Brain microvascular endothelial cell (primary cell): Measurements from ENCODE around the gene SPEM2.

Source experiments
- DNase-seq: peaks from one replicate; pipeline ENCODE4 v3.0.0-alpha.2; 2020
- H3K27ac ChIP-seq: fragments of 250-450 bp; sonication (Bioruptor Pico); 2 replicates; pipeline ENCODE4 v1.5.1; 2020; ENCODE audit warnings: mild to moderate bottlenecking, moderate library complexity
- H3K27me3 ChIP-seq: fragments of 250-450 bp; sonication (Bioruptor Pico); replicated peaks from 2 replicates; pipeline ENCODE4 v1.5.1; 2020; ENCODE audit warnings: mild to moderate bottlenecking
- H3K36me3 ChIP-seq: fragments of 250-450 bp; sonication (Bioruptor Pico); replicated peaks from 2 replicates; pipeline ENCODE4 v1.5.1; 2020; ENCODE audit warnings: mild to moderate bottlenecking
- H3K4me3 ChIP-seq: 2 replicates; pipeline ENCODE4 v1.5.1; 2011; ENCODE audit warnings: low read depth, mild to moderate bottlenecking, control low read depth, low read length, moderate library complexity
- in situ Hi-C: cut with HindIII; loops from 2 replicates; pipeline ENCODE4 v1.10.0; 2017; ENCODE audit warnings: low sequenced_read_pairs, low pct_ligation_motif_present
- TF ChIP-seq, protein P1 (sequence below): IDR thresholded peaks from 2 replicates; pipeline ENCODE4 v1.5.1; 2011; ENCODE audit warnings: low read depth, mild to moderate bottlenecking, moderate library complexity, low read length, control low read depth, inconsistent platforms; ENCODE audit errors: missing control alignments

SPEM2 gene

DNA sequence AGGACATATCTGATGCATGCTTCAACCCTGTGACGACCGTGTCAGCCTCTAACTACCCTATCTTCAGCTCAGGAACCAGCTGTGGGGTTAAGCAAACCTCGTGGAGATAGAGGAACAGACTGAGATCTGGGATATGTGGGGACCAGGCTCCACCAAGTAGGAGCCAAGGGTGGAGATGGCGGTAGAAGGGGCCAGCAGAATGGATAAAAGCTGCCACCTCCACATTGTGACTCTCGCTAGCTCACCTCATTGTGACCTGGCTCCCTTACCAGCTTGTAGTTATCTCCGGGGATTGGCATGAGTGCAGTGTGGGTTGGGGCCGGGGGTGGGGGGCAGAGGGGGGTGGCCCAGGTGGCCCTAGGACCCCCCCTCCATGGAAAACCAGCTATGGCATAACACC is at the start of gene SPEM2:
SPEM2 (plus strand) TSS at position 301 of the 400 bp plus-strand sequence; CDS start at position 374, 73 bp downstream.
- TF ChIP-seq, protein P1, sequence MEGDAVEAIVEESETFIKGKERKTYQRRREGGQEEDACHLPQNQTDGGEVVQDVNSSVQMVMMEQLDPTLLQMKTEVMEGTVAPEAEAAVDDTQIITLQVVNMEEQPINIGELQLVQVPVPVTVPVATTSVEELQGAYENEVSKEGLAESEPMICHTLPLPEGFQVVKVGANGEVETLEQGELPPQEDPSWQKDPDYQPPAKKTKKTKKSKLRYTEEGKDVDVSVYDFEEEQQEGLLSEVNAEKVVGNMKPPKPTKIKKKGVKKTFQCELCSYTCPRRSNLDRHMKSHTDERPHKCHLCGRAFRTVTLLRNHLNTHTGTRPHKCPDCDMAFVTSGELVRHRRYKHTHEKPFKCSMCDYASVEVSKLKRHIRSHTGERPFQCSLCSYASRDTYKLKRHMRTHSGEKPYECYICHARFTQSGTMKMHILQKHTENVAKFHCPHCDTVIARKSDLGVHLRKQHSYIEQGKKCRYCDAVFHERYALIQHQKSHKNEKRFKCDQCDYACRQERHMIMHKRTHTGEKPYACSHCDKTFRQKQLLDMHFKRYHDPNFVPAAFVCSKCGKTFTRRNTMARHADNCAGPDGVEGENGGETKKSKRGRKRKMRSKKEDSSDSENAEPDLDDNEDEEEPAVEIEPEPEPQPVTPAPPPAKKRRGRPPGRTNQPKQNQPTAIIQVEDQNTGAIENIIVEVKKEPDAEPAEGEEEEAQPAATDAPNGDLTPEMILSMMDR: no peak
- no peaks in the 10 kb centered on the region for H3K36me3 ChIP-seq
- H3K27me3 ChIP-seq: no peaks in the 10 kb centered on the region
- no peak within 1 kb of the TSS for H3K4me3 ChIP-seq
- no peak within 1 kb of the TSS for H3K27ac ChIP-seq
- in situ Hi-C loops: no loop called here
- DNase-seq: no peak

DNA sequence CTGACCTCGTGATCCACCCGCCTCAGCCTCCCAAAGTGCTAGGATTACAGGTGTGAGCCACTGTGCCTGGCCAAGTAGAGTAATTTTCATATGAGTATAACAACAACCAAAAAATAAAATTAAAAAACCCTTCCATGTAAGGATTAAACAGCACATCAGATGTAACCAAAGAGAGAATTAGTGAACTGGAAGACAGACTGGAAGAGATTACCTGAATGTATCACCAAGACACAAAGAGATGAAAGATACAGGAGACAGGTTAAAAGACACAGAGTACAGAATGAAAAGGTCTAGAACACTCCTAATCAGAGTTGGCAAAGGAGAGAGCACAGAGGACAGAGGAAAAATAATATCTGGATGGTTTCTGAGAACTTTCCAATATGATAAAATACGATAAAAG is 46.3 kb upstream of the SPEM2 start:
- Histone ChIP-seq H3K27ac (no peak overlapping the region), H3K27me3 (peaks cover 20% of the 10 kb centered on the region), H3K36me3 (no peaks in the 10 kb centered on the region), H3K4me3 (no peak overlapping the region)
- no peak for DNase-seq
- TF ChIP-seq, protein P1: no peak
- in situ Hi-C loops: no loop called here

DNA sequence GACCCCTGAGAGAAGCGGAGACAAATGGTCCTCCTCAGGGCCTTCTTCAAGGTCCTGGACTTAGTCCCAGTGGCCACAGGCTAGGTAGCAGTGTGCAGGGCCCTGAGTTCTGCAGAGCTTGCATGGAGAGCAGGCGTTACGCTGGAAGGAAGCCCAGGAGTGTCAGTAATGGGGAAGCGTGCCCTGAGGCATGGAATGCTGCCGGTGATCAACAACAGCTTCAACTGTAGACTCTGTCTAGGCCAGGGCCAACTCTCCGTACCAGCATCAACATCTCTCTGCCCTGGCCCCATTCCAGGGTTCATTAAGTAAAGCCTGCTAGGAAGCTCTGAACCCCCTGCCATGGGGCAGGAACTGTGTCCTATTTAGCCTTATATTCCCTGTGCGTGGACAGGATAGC is 45.1 kb upstream of the SPEM2 start:
- H3K27ac ChIP-seq: no peak overlapping the region
- no peak for DNase-seq
- H3K36me3 ChIP-seq: no peaks in the 10 kb centered on the region
- no peak overlapping the region for H3K4me3 ChIP-seq
- TF ChIP-seq, protein P1: no peak
- in situ Hi-C loops: no loop called here
- peaks cover 20% of the 10 kb centered on the region for H3K27me3 ChIP-seq

DNA sequence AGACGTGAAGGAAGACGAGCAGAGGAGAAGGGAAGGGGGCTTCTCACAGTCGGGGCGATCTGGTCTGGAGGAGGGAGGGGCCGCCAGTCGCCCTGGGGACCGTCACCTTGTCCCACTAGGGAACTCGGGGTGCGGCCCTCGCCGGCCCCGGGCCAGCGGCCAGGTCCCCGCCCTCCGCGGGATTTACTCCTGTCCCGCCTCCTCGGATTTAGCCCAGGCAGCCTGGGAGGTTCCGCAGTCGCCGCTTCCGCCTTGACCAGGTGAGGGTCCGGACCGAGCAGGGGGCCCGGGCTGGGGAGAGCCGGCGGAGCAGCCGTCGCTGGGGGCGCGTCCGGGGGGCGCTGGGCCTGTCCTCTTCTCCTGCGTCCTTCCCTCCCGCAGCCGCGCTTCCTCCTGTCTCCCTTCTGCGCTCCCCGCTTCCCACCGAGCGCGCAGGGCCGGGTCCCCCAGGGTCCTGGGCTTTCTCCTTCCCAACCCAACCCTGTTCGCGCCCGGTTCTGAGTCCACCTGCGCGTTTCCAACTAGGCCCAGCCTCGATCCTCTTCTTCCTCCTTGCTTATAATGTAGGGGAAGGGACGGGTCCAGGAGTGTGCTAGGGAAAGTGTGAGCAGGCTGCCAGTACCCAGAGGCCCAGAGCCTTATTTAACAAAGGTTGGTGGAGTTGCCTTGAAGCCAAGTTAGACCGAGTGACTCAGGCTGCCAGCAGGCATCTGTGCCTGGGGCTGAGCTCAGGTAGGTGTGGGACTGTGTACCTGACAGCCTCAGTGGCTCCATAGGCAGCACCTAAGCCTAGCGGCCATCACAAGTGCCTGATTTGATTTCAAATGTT is 44.3 kb upstream of the SPEM2 start, which contains the start of gene TNK1:
TNK1 (plus strand) TSS at position 235 of the 829 bp plus-strand sequence. CDS start 1,838 bp downstream, outside the sequence.
- H3K4me3 ChIP-seq: no peak within 1 kb of the TSS
- in situ Hi-C loops: no loop called here
- TF ChIP-seq, protein P1: no peak
- DNase-seq: no peak
- peaks cover 20% of the 10 kb centered on the region for H3K27me3 ChIP-seq
- H3K27ac ChIP-seq: no peak within 1 kb of the TSS
- H3K36me3 ChIP-seq: no peaks in the 10 kb centered on the region

DNA sequence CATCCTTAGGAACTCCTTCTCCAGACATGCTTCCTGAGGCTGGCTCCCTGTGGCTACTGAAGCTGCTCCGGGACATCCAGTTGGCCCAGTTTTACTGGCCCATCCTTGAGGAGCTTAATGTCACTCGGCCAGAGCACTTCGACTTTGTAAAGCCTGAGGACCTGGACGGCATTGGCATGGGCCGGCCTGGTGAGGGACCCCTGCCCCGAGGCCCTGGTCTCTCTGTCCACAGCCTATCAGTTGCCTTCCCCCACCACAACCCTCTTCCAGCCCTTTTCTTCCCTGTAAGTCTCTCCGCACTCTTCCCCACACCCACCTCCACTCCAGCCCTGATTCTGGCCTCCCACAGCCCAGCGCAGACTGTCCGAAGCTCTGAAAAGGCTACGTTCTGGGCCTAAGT is 42.5 kb upstream of the SPEM2 start:
- no peaks in the 10 kb centered on the region for H3K36me3 ChIP-seq
- H3K27me3 ChIP-seq: peaks cover 20% of the 10 kb centered on the region
- TF ChIP-seq, protein P1: no peak
- no peak overlapping the region for H3K27ac ChIP-seq
- no peak for DNase-seq
- H3K4me3 ChIP-seq: no peak overlapping the region
- in situ Hi-C loops: no loop called here
